ENCODE results near the gene TLR5.

- TF ChIP-seq CTCF (IDR thresholded peaks at IDR 0.05; ENCODE audit: low read length) (no peak), EZH2 (IDR thresholded peaks at IDR 0.05; ENCODE audit: borderline replicate concordance, low read length) (no peak)
These were observed 33.4 kb downstream of the TLR5 start for GRCh38 chr1:223109581-223110026.

Measured in OCI-LY1 (cell line).